OCI-LY7 (cell line): ENCODE measurements around the gene LRRFIP1.

ENCODE experiments used
- CTCF ChIP-seq: fragments of 200-600 bp; sonication (generic); conservative IDR thresholded peaks from 2 replicates; pipeline ENCODE4 v1.5.1; 2014; ENCODE audit warnings: mild to moderate bottlenecking, antibody characterized with exemption, low read length, moderate library complexity, mixed read lengths
- EZH2phosphoT487 ChIP-seq: fragments of 200-600 bp; sonication (generic); IDR thresholded peaks from 2 replicates; pipeline ENCODE4 v1.6.1; 2018; ENCODE audit warnings: low read depth, borderline replicate concordance, mild to moderate bottlenecking, mixed run types, antibody characterized with exemption, low read length, moderate library complexity, mixed read lengths

- TF ChIP-seq CTCF (no peak), EZH2phosphoT487 (no peak)
Measured at GRCh38 chr2:237733677-237734300, 106.4 kb downstream of the LRRFIP1 start.
